ENCODE results near the gene KSR1. TPM values are rescaled to one million over a fixed set of nuclear protein-coding genes. Genes with fewer than 3 reads are reported as not detected.

KSR1 gene
- total and polyA plus RNA-seq, 2 of the 4 experiments (the other 2 are of a cell fraction): 12.5 to 21.9 TPM

DNA sequence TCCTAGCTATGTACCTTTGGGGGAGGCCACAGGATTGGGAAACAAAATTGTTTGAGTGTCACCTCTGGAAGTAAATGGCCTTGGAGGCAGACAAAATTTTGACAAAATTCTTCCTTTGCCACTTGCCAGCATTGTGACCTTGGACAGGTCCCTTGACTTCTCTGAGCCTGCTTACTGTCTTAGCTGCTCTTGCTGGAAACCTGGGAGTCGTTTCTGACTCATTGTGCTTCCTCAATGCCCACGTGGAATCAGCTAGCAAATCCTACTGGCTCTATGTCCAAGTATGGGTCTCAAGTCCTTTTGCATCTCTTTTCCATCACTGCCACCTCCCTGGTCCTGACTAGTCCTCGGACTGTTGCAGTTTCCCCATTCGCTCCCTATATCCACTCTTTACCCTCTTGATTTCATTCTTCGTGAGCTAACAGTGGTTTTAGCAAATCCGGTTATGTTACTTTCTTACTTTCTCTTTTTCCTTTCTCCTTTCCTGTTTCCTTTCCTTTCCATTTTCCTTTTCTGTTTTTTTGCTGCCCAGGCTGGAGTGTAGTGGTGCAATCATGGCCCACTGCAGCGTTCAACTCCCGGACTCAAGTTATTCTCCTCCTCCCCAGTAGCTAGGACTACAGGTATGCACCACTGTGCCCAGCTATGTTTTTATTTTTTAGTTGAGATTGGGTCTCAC lies 106.7 kb downstream of the KSR1 start:
- H2BK5ac ChIP-seq (ENCODE audit: low read depth, low read length, poor library complexity, severe bottlenecking): no peak overlapping the region
- peak overlapping the region; percentile 38; the same call in 1 of the 2 replicates for H2BK20ac ChIP-seq (ENCODE audit: low read depth, low read length)
- H2AFZ ChIP-seq (replicated peaks; ENCODE audit: low read length, poor library complexity): no peak overlapping the region
- H3K36me3 ChIP-seq (ENCODE audit: control insufficient read depth, insufficient read depth, low read length): peaks cover 23% of the 10 kb centered on the region
- no peak overlapping the region for H3K4me2 ChIP-seq (ENCODE audit: low read depth, low read length)
- no peak overlapping the region for H3K9ac ChIP-seq (ENCODE audit: low read depth, low read length)
- H2BK15ac ChIP-seq (ENCODE audit: low read depth, low read length): peak overlapping the region; percentile 30; the same call in 1 of the 3 replicates
- H3K4ac ChIP-seq (ENCODE audit: low read depth, low read length): peak overlapping the region; percentile 2; the same call in 1 of the 2 replicates
- TF ChIP-seq USF2 (IDR thresholded peaks at IDR 0.05; ENCODE audit: low read depth, low read length) (peak; percentile 51), MAFK (IDR thresholded peaks at IDR 0.05; ENCODE audit: low read depth, low read length) (no peak)
- H2AK9ac ChIP-seq (replicated peaks; ENCODE audit: low read depth, low read length, poor library complexity): no peak overlapping the region
- CTCF ChIA-PET: interaction anchor here (1.0 kb wide), 1 partner anchor 18 kb away, joined by 3 read pairs; no protein-coding TSS in a partner anchor
- ATAC-seq (ENCODE audit: low read depth): no peak
- H3K56ac ChIP-seq (ENCODE audit: extremely low read depth, insufficient read depth, low read length): no peak overlapping the region
- H3K79me1 ChIP-seq (ENCODE audit: low read depth in 1 of 2, low read length in 2 of 2): peaks cover 55 to 91% of the 10 kb centered on the region in 2 experiments
- no peak overlapping the region for H3K27ac ChIP-seq (ENCODE audit: insufficient read depth, low read length)
- H3K14ac ChIP-seq (replicated peaks; ENCODE audit: low read depth, low read length): 0 out of 2 replicates have a peak overlapping the region, but pooled peaks have one; percentile 25
- no peaks in the 10 kb centered on the region for H3K9me3 ChIP-seq (ENCODE audit: control insufficient read depth, insufficient read depth, low read length)
- WGBS, 2 experiments (ENCODE audit: extremely low coverage in 2 of 2, insufficient read length in 1 of 2): 52% methylated on average over 3 of the region's 8 CpGs; no CpG with 5 or more reads in 1 of the 2 experiments
- peak; percentile 52 for DNase-seq
- H4K8ac ChIP-seq (ENCODE audit: low read depth in 2 of 2, low read length in 2 of 2): peak overlapping the region in 1 of 2 experiments; percentile 39; a peak in 2 of 4 replicates
- H4K20me1 ChIP-seq (ENCODE audit: insufficient read depth, low read length): peaks cover 12% of the 10 kb centered on the region; the same call in 1 of the 2 replicates
- no peak overlapping the region for H3K23ac ChIP-seq (ENCODE audit: low read depth, low read length)
- peak overlapping the region; percentile 13; the same call in 1 of the 2 replicates for H2AK5ac ChIP-seq (ENCODE audit: low read depth, low read length)
- H3K4me1 ChIP-seq (ENCODE audit: control insufficient read depth, insufficient read depth, low read length): peaks cover 31% of the 10 kb centered on the region
- intact Hi-C loops (cut with micrococcal nuclease): no loop called here
- no TSS peak for BruUV-seq (replicated peaks)
- peaks cover 41% of the 10 kb centered on the region for H3K9me1 ChIP-seq (ENCODE audit: insufficient read depth, low read length)
- dilution Hi-C loops (cut with HindIII; ENCODE audit: low sequenced_read_pairs, unreplicated experiment): no loop called here
- 0 out of 2 replicates have a peak overlapping the region, but pooled peaks have one; percentile 14 for H2BK120ac ChIP-seq (ENCODE audit: low read depth, low read length)
- no peaks in the 10 kb centered on the region for H3K27me3 ChIP-seq (ENCODE audit: control insufficient read depth, insufficient read depth, low read length)
- H3K18ac ChIP-seq (ENCODE audit: low read depth, low read length): no peak overlapping the region
- no peak overlapping the region for H3K4me3 ChIP-seq (ENCODE audit: insufficient read depth, low read depth, low read length)
- in situ Hi-C loops (cut with MboI; ENCODE audit: low sequenced_read_pairs): no loop called here
- POLR2A ChIA-PET (ENCODE audit: unreplicated experiment): interaction anchor here (0.6 kb wide), 1 partner anchor 519 kb away, joined by 3 read pairs; no protein-coding TSS in a partner anchor
- H4K5ac ChIP-seq (ENCODE audit: low read depth, low read length): no peak overlapping the region
- peak overlapping the region; percentile 19; the same call in 1 of the 2 replicates for H4K91ac ChIP-seq (ENCODE audit: insufficient read depth, low read depth, low read length)
